SK-N-SH (cell line): ENCODE data around the gene PLIN1. TPM values are rescaled to one million over a fixed set of nuclear protein-coding genes. Genes with fewer than 3 reads are reported as not detected.

Experiments used
- CTCF ChIA-PET: fragments of 300-600, 350-600 bp; formaldehyde crosslinking; extraction: SDS; loops from one replicate; lab custom pipeline; 2021; lab: Yijun Ruan, JAX
- POLR2A ChIA-PET: fragments of 350-600 bp; sonication (Branson Sonifier 250); formaldehyde crosslinking; extraction: SDS; loops from one replicate; lab custom pipeline; 2020; ENCODE audit warnings: antibody characterized with exemption, inconsistent platforms; lab: Yijun Ruan, JAX
- DNase-seq: peaks from one replicate; pipeline ENCODE4 v3.0.0; 2012
- H2AFZ ChIP-seq: fragments of 200-600 bp; sonication (generic); 2 replicates; pipeline ENCODE4 v1.8.1; 2016; ENCODE audit warnings: antibody characterized with exemption, mild to moderate bottlenecking, low read depth
- H3F3A ChIP-seq: fragments of 200-600 bp; sonication (generic); replicated peaks from 2 replicates; pipeline ENCODE3; 2016; ENCODE audit warnings: antibody characterized with exemption, mild to moderate bottlenecking; ENCODE audit not compliant: insufficient read depth
- H3K27ac ChIP-seq, 2 experiments: fragments of 200-500 bp in 1 of 2; fragments of 200-600 bp in 1 of 2; sonication (Bioruptor generic) in 1 of 2; sonication (generic), shearing (Covaris generic) in 1 of 2; 2 replicates each; pipeline versions ENCODE4 v1.5.1 to v1.6.1; 2014 to 2016; ENCODE audit warnings: low read depth in 2 of 2, inconsistent platforms in 1 of 2, low read length in 1 of 2, mild to moderate bottlenecking in 1 of 2, mixed read lengths in 1 of 2
- H3K27me3 ChIP-seq: fragments of 200-600 bp; sonication (generic), shearing (Covaris generic); 2 replicates; pipeline ENCODE4 v1.6.1; 2016; ENCODE audit warnings: mixed run types; ENCODE audit not compliant: insufficient read depth
- H3K36me3 ChIP-seq, 2 experiments: fragments of 200-500 bp in 1 of 2; fragments of 200-600 bp in 1 of 2; sonication (Bioruptor generic) in 1 of 2; sonication (generic) in 1 of 2; replicated peaks in 1 of 2; 2 replicates each; pipeline versions ENCODE3 to v1.5.1; 2014 to 2016; ENCODE audit warnings: low read length in 1 of 2, mild to moderate bottlenecking in 1 of 2; ENCODE audit not compliant: insufficient read depth in 2 of 2, control insufficient read depth in 1 of 2
- H3K4me1 ChIP-seq, 2 experiments: fragments of 200-500 bp in 1 of 2; fragments of 200-600 bp in 1 of 2; sonication (Bioruptor generic) in 1 of 2; sonication (generic), shearing (Covaris generic) in 1 of 2; 2 replicates each; pipeline versions ENCODE4 v1.5.1 to v1.6.1; 2014 to 2016; ENCODE audit warnings: low read depth in 1 of 2, low read length in 1 of 2, mixed run types in 1 of 2; ENCODE audit not compliant: insufficient read depth in 2 of 2, control insufficient read depth in 1 of 2
- H3K4me2 ChIP-seq: fragments of 200-600 bp; sonication (generic), shearing (Covaris generic); 2 replicates; pipeline ENCODE4 v1.6.1; 2017; ENCODE audit warnings: mixed run types
- H3K4me3 ChIP-seq, 2 experiments: fragments of 200-500 bp in 1 of 2; fragments of 200-600 bp in 1 of 2; sonication (Bioruptor generic) in 1 of 2; sonication (generic), shearing (Covaris generic) in 1 of 2; 2 replicates each; pipeline versions ENCODE4 v1.5.1 to v1.8.1; 2014 to 2016; ENCODE audit warnings: low read depth in 2 of 2, inconsistent platforms in 1 of 2, low read length in 1 of 2, mild to moderate bottlenecking in 1 of 2, mixed read lengths in 1 of 2, moderate library complexity in 1 of 2
- H3K79me2 ChIP-seq: fragments of 200-600 bp; sonication (generic); 2 replicates; pipeline ENCODE4 v1.8.1; 2017; ENCODE audit warnings: mild to moderate bottlenecking; ENCODE audit not compliant: insufficient read depth
- H3K9ac ChIP-seq: fragments of 200-600 bp; sonication (generic); 2 replicates; pipeline ENCODE4 v1.6.1; 2017; ENCODE audit warnings: mixed run types
- H3K9me2 ChIP-seq: fragments of 200-600 bp; sonication (generic); 2 replicates; pipeline ENCODE4 v1.6.1; 2017; ENCODE audit warnings: mixed run types
- H3K9me3 ChIP-seq: fragments of 200-600 bp; sonication (generic); 2 replicates; pipeline ENCODE4 v1.6.1; 2017; ENCODE audit warnings: mixed run types, mild to moderate bottlenecking, moderate library complexity
- H4K20me1 ChIP-seq: fragments of 200-600 bp; sonication (generic); 2 replicates; pipeline ENCODE4 v1.6.1; 2017; ENCODE audit warnings: mild to moderate bottlenecking, mixed run types; ENCODE audit not compliant: insufficient read depth
- CTCF ChIP-seq: fragments of 200-600 bp; sonication (generic); IDR thresholded peaks from 2 replicates; pipeline ENCODE4 v1.6.1; 2017; ENCODE audit warnings: antibody characterized with exemption, mild to moderate bottlenecking, moderate library complexity
- EP300 ChIP-seq, 2 experiments: IDR thresholded peaks; 2 replicates each; pipeline versions ENCODE4 v1.4.0 to v1.6.1; 2012; ENCODE audit warnings: borderline replicate concordance in 1 of 2, low read depth in 1 of 2, low read length in 1 of 2
- EZH2phosphoT487 ChIP-seq: fragments of 200-600 bp; sonication (generic); IDR thresholded peaks from 2 replicates; pipeline ENCODE4 v1.6.1; 2017; ENCODE audit warnings: low read depth, mixed run types, mild to moderate bottlenecking, antibody characterized with exemption, moderate library complexity, borderline replicate concordance
- FOXM1 ChIP-seq: IDR thresholded peaks from 2 replicates; pipeline ENCODE4 v1.4.0; 2012; ENCODE audit warnings: low read depth, mild to moderate bottlenecking
- GATA2 ChIP-seq: sonication (generic); formaldehyde crosslinking; IDR thresholded peaks from 2 replicates; pipeline ENCODE4 v1.5.0; 2020; ENCODE audit warnings: mild to moderate bottlenecking, missing genetic modification reagents
- MXI1 ChIP-seq: IDR thresholded peaks from 2 replicates; pipeline ENCODE4 v1.6.1; 2012; ENCODE audit warnings: mild to moderate bottlenecking, low read depth, low read length, improper control_type of control experiment
- NRF1 ChIP-seq: IDR thresholded peaks from 2 replicates; pipeline ENCODE4 v1.6.1; 2012; ENCODE audit warnings: low read depth, mild to moderate bottlenecking, low read length
- PBX3 ChIP-seq: IDR thresholded peaks from 2 replicates; pipeline ENCODE4; 2012
- POLR2AphosphoS5 ChIP-seq: IDR thresholded peaks from 2 replicates; pipeline ENCODE4 v1.6.1; 2012; ENCODE audit warnings: low read depth, low read length
- RAD21 ChIP-seq: IDR thresholded peaks from 2 replicates; pipeline ENCODE4 v1.6.1; 2012; ENCODE audit warnings: mild to moderate bottlenecking, low read length
- RFX5 ChIP-seq: IDR thresholded peaks from 2 replicates; pipeline ENCODE4 v1.6.1; 2012; ENCODE audit warnings: mild to moderate bottlenecking, improper control_type of control experiment, low read length
- SIN3A ChIP-seq: IDR thresholded peaks from 2 replicates; pipeline ENCODE4 v1.6.1; 2012; ENCODE audit warnings: low read depth, mild to moderate bottlenecking, low read length, moderate library complexity, borderline replicate concordance
- TEAD4 ChIP-seq: IDR thresholded peaks from 2 replicates; pipeline ENCODE4 v1.4.0; 2012; ENCODE audit warnings: mild to moderate bottlenecking, borderline replicate concordance; ENCODE audit not compliant: insufficient read depth
- WGBS: methylation state at CpG from one replicate; pipeline ENCODE4 v1.1.6; 2017; ENCODE audit warnings: low lambda C conversion rate; 5-methylcytosine and 5-hydroxymethylcytosine counted together
- polyA plus RNA-seq, 3 experiments: library from polyadenylated mRNA; depleted of rRNA; stranded (reverse); fragments of >200 nt; gene quantifications; 2 replicates each; pipeline ENCODE4 v1.2.3, GENCODE V29; 2012
- TF ChIP-seq, protein P1 (sequence below): IDR thresholded peaks from 2 replicates; pipeline ENCODE4 v1.4.0; 2012; ENCODE audit warnings: low read depth, borderline replicate concordance

The PLIN1 gene
- polyA plus RNA-seq, 1 of the 3 experiments (the other 2 are of a cell fraction) = 0.08 TPM

- 82% methylated on average over 11 of the region's 15 CpGs for WGBS
- Histone ChIP-seq H3K27ac (no peak overlapping the region), H3K9me3 (no peaks in the 10 kb centered on the region), H3K27me3 (no peaks in the 10 kb centered on the region), H3K79me2 (no peaks in the 10 kb centered on the region), H3K9ac (no peak overlapping the region), H3F3A (peaks cover 2% of the 10 kb centered on the region), H3K36me3 (no peaks in the 10 kb centered on the region), H4K20me1 (no peaks in the 10 kb centered on the region), H2AFZ (no peak overlapping the region), H3K4me3 (no peak overlapping the region), H3K9me2 (no peaks in the 10 kb centered on the region), H3K4me2 (no peak overlapping the region), H3K4me1 (peaks cover 0 to 28% of the 10 kb centered on the region in 2 experiments; a peak in 1 of 4 replicates)
- TF ChIP-seq PBX3 = no peak
- TF ChIP-seq, protein P1, sequence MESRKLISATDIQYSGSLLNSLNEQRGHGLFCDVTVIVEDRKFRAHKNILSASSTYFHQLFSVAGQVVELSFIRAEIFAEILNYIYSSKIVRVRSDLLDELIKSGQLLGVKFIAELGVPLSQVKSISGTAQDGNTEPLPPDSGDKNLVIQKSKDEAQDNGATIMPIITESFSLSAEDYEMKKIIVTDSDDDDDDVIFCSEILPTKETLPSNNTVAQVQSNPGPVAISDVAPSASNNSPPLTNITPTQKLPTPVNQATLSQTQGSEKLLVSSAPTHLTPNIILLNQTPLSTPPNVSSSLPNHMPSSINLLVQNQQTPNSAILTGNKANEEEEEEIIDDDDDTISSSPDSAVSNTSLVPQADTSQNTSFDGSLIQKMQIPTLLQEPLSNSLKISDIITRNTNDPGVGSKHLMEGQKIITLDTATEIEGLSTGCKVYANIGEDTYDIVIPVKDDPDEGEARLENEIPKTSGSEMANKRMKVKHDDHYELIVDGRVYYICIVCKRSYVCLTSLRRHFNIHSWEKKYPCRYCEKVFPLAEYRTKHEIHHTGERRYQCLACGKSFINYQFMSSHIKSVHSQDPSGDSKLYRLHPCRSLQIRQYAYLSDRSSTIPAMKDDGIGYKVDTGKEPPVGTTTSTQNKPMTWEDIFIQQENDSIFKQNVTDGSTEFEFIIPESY = no peak
- TF ChIP-seq MXI1 = no peak
- no peak for TF ChIP-seq FOXM1
- TF ChIP-seq POLR2AphosphoS5 = no peak
- no peak for TF ChIP-seq EP300 (IDR thresholded peaks at IDR 0.05; ENCODE audit: borderline replicate concordance in 1 of 2, low read depth in 1 of 2, low read length in 1 of 2)
- no peak for TF ChIP-seq TEAD4
- no peak for TF ChIP-seq CTCF
- no peak for TF ChIP-seq NRF1
- TF ChIP-seq RFX5 = no peak
- TF ChIP-seq EZH2phosphoT487 = no peak
- no peak for TF ChIP-seq GATA2 (CRISPR knock-in tag)
- TF ChIP-seq SIN3A = no peak
- no peak for TF ChIP-seq RAD21
- POLR2A ChIA-PET = no interaction called here
- DNase-seq = no peak
- CTCF ChIA-PET = interaction anchor here (5.4 kb wide), 1 partner anchor 22 kb away, joined by 36 read pairs; no protein-coding TSS in a partner anchor
Observed at GRCh38 chr15:89669941-89670340, 9.2 kb downstream of the PLIN1 start.
